HAP-1 (cell line): ENCODE data around the gene COG7.
"Not testable (repeated sequence)": the region's sequence is repeated elsewhere in the genome, so short reads cannot be mapped to it uniquely, and the experiment has no call there.

ENCODE experiments used
- DNase-seq, 2 experiments: peaks; one replicate each; pipeline ENCODE4 v3.0.0-alpha.2; 2016 to 2020; ENCODE audit warnings: low spot score in 2 of 2
- H3K27me3 ChIP-seq: fragments of 250-450 bp; sonication (Bioruptor Pico); 2 replicates; pipeline ENCODE4 v1.5.1; 2020; ENCODE audit warnings: low read depth, mild to moderate bottlenecking, moderate library complexity
- H3K36me3 ChIP-seq: fragments of 250-450 bp; sonication (Bioruptor Pico); replicated peaks from 2 replicates; pipeline ENCODE4 v1.5.1; 2020; ENCODE audit warnings: mild to moderate bottlenecking
- H3K4me1 ChIP-seq: fragments of 250-450 bp; sonication (Bioruptor Pico); 2 replicates; pipeline ENCODE4 v1.5.1; 2020; ENCODE audit warnings: mild to moderate bottlenecking
- H3K4me3 ChIP-seq: fragments of 250-450 bp; sonication (Bioruptor Pico); 2 replicates; pipeline ENCODE4 v1.5.1; 2020; ENCODE audit warnings: mild to moderate bottlenecking, moderate library complexity
- H3K9me3 ChIP-seq: fragments of 250-450 bp; sonication (Bioruptor Pico); 2 replicates; pipeline ENCODE4 v1.5.1; 2020; ENCODE audit warnings: mild to moderate bottlenecking, moderate library complexity
- in situ Hi-C: fragments of 300-500 bp; cut with MboI; formaldehyde crosslinking; loops from 3 replicates; pipeline ENCODE4 v1.14.3; 2020; ENCODE audit warnings: low sequenced_read_pairs, inconsistent platforms, mixed read lengths

COG7 gene

DNA sequence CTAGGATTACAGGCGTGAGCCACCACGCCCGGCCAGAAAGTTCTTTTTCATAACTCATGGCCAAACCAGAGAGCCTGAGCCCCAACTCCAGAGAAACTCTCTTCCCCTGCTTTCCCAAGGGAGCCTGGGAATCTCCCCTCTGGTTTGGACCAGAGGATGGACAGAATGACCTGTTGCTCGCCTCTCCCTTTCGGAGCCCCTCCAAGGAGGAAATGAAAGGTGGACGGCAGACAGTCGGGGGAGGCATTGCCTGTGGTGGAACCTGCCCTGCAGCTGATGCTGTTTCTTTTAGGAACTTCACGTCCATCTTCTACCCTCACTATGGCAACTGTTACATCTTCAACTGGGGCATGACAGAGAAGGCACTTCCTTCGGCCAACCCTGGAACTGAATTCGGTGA, 85.4 kb downstream of the COG7 start:
- no peak for DNase-seq
- H3K4me3 ChIP-seq, result no peak overlapping the region
- no peaks in the 10 kb centered on the region for H3K27me3 ChIP-seq
- no peaks in the 10 kb centered on the region for H3K36me3 ChIP-seq
- no peaks in the 10 kb centered on the region for H3K9me3 ChIP-seq
- no peaks in the 10 kb centered on the region for H3K4me1 ChIP-seq
- in situ Hi-C loops, result no loop called here

GRCh38 chr16:23366341-23366740, 86.6 kb downstream of the COG7 start:
- H3K4me1 ChIP-seq, H3K9me3 ChIP-seq, in situ Hi-C loops, DNase-seq, H3K36me3 ChIP-seq, H3K4me3 ChIP-seq, H3K27me3 ChIP-seq: not testable (repeated sequence)

- in situ Hi-C loops, result no loop called here
These were observed 87.3 kb downstream of the COG7 start for GRCh38 chr16:23365602-23366240.

DNA sequence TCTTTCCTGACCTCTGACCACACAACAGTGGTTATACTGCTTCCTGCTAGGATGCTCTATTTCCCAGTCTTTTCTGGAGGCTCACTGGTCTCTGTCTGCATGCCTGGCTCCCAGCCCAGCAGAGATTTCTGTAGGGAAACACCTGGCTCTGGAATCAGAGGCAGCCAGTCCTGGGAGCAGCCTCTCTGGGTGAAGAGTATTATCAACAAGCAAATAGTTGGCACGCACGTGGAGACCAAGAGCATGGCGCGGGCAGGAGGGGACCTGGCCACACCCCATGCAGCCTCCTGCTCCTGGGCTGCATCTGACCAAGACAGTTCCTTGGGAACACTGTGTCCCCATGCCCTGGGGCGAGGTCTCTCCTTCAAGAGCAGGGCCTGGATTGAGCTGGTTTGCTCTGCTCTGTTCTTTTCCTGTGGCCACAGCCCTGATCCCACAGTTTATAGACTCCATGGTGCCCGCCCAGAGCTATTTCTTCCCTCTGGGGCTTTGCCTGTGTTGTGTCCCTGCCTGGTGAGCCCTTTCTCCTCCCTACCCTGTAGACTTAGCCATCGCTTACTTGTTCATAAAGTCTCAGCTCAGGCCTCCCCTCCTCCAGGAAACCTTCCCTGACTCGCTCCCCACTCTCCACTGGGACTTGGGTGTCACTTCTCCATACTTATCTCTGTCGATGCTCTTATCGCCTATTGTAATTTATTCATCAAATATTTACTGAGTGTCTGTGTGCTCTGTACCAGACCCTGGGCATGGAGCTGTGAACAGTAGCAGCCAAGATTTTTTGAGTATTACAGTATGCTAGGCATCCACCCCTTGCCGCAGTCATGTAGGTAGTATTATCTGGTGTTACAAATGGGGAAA, 90.3 kb downstream of the COG7 start:
- in situ Hi-C loops, result no loop called here
- Histone ChIP-seq H3K36me3 (no peaks in the 10 kb centered on the region), H3K4me3 (no peak overlapping the region), H3K4me1 (no peaks in the 10 kb centered on the region), H3K9me3 (no peaks in the 10 kb centered on the region), H3K27me3 (no peaks in the 10 kb centered on the region)
- no peak for DNase-seq

More at GRCh38 chr16:23365602-23366240, 87.3 kb downstream of the COG7 start:
- Histone ChIP-seq H3K27me3 (no peaks in the 10 kb centered on the region), H3K36me3 (no peaks in the 10 kb centered on the region), H3K9me3 (no peaks in the 10 kb centered on the region), H3K4me1 (no peaks in the 10 kb centered on the region), H3K4me3 (no peak overlapping the region)
- no peak for DNase-seq

GRCh38 chr16:23359092-23359760, 93.8 kb downstream of the COG7 start:
- no peaks in the 10 kb centered on the region for H3K36me3 ChIP-seq
- H3K9me3 ChIP-seq, result no peaks in the 10 kb centered on the region
- H3K4me1 ChIP-seq, result no peaks in the 10 kb centered on the region
- no peak overlapping the region for H3K4me3 ChIP-seq
- H3K27me3 ChIP-seq, result no peaks in the 10 kb centered on the region
- in situ Hi-C loops, result no loop called here
- DNase-seq, result no peak

- in situ Hi-C loops, result no loop called here
These were observed 95.2 kb downstream of the COG7 start for GRCh38 chr16:23357761-23358290.

GRCh38 chr16:23356941-23357340, 96.0 kb downstream of the COG7 start:
- H3K36me3 ChIP-seq, result no peaks in the 10 kb centered on the region
- H3K27me3 ChIP-seq, result no peaks in the 10 kb centered on the region
- no peaks in the 10 kb centered on the region for H3K4me1 ChIP-seq
- in situ Hi-C loops, result no loop called here
- H3K4me3 ChIP-seq, result no peak overlapping the region
- H3K9me3 ChIP-seq, result no peaks in the 10 kb centered on the region
- DNase-seq, result no peak

More at GRCh38 chr16:23357761-23358290, 95.2 kb downstream of the COG7 start:
- DNase-seq, result no peak
- Histone ChIP-seq H3K9me3 (no peaks in the 10 kb centered on the region), H3K4me3 (no peak overlapping the region), H3K36me3 (no peaks in the 10 kb centered on the region), H3K27me3 (no peaks in the 10 kb centered on the region), H3K4me1 (no peaks in the 10 kb centered on the region)

DNA sequence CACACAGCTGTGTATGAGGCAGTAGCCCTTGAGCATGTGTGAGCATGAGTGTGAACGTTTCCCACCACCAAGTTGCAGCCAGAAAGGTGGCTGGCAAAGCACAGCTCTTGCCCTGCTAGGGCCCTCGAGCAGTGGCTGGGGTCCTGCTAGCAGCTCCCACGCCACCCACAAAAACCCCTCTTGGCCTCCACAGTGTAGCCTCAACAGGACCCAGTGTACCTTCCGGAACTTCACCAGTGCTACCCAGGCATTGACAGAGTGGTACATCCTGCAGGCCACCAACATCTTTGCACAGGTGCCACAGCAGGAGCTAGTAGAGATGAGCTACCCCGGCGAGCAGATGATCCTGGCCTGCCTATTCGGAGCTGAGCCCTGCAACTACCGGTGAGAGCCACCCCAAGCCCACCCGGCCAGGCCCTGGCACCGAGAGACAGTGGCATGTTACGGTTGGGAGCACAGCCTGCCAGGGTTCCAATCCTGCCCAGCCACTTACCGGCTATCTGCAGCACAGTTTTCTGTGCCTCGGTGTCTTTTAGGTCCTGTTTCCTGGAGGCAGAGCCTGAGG, 97.8 kb downstream of the COG7 start:
- no peaks in the 10 kb centered on the region for H3K4me1 ChIP-seq
- in situ Hi-C loops, result no loop called here
- no peak for DNase-seq
- H3K9me3 ChIP-seq, result no peaks in the 10 kb centered on the region
- no peaks in the 10 kb centered on the region for H3K36me3 ChIP-seq
- H3K4me3 ChIP-seq, result no peak overlapping the region
- no peaks in the 10 kb centered on the region for H3K27me3 ChIP-seq

DNA sequence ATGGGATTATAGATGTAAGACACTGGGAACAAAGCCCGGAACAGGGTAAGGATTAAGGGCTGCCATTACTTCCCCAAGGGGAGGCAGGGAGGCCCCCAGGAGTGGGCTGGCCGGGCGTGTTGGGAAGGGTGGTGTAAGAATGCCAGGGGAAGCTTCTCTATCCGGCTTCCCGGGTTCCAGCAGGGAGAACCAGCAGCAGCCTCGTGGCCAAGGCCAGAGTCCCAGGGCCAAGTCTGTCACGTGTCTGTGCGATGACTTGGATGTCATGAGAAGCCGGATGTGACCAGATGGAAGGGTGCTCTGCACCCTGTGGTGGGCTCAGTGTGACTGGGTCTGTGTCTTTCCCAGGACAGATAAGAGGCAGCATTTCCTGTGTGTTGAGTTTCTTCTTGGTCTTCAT, 98.7 kb downstream of the COG7 start:
- no peak for DNase-seq
- H3K4me3 ChIP-seq, result no peak overlapping the region
- no peaks in the 10 kb centered on the region for H3K27me3 ChIP-seq
- H3K9me3 ChIP-seq, result no peaks in the 10 kb centered on the region
- H3K36me3 ChIP-seq, result no peaks in the 10 kb centered on the region
- in situ Hi-C loops, result no loop called here
- no peaks in the 10 kb centered on the region for H3K4me1 ChIP-seq

DNA sequence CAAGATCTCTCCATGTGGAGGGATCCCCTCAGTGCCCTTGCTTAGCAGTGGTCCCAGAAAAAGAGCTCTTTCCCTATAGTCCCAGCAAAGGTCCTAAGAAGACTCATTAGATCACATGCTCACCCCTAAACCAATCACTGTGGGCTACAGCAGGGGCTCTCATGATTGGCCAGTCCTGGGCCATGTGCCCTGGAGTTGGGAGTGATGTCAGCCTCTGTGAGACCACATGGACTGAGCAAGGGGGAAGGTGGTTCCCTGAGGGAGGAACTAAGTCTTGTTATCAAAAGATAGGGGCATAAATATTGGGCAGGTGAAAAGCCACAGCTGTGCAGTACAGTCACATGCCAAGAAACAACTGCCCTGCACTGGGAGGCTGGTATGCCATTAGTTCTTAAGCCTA, 99.5 kb downstream of the COG7 start:
- in situ Hi-C loops, result no loop called here
- Histone ChIP-seq H3K4me3 (no peak overlapping the region), H3K27me3 (no peaks in the 10 kb centered on the region), H3K36me3 (no peaks in the 10 kb centered on the region), H3K4me1 (no peaks in the 10 kb centered on the region), H3K9me3 (no peaks in the 10 kb centered on the region)
- DNase-seq, result no peak

DNA sequence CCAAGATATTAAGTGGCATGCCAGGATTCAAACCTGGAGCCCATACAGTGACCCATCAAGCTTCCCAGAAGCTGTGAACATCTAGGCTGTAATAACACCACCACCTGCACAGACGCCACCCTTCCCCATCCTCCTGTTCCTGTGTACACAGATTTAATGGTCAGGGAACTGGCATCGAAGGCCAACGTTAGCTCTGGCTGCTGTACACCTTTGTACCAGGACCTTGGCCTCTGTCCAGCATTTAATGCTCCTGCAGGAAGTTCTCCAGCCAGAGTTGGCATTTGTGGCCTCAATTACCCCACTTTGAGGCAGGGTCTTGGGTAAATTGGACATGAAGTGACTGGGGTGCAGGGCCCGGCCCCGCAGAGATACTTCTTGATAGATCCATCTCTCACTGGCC, 101.6 kb downstream of the COG7 start:
- no peak for DNase-seq
- no peaks in the 10 kb centered on the region for H3K4me1 ChIP-seq
- no peaks in the 10 kb centered on the region for H3K36me3 ChIP-seq
- no peaks in the 10 kb centered on the region for H3K9me3 ChIP-seq
- no peaks in the 10 kb centered on the region for H3K27me3 ChIP-seq
- no peak overlapping the region for H3K4me3 ChIP-seq
- in situ Hi-C loops, result no loop called here

DNA sequence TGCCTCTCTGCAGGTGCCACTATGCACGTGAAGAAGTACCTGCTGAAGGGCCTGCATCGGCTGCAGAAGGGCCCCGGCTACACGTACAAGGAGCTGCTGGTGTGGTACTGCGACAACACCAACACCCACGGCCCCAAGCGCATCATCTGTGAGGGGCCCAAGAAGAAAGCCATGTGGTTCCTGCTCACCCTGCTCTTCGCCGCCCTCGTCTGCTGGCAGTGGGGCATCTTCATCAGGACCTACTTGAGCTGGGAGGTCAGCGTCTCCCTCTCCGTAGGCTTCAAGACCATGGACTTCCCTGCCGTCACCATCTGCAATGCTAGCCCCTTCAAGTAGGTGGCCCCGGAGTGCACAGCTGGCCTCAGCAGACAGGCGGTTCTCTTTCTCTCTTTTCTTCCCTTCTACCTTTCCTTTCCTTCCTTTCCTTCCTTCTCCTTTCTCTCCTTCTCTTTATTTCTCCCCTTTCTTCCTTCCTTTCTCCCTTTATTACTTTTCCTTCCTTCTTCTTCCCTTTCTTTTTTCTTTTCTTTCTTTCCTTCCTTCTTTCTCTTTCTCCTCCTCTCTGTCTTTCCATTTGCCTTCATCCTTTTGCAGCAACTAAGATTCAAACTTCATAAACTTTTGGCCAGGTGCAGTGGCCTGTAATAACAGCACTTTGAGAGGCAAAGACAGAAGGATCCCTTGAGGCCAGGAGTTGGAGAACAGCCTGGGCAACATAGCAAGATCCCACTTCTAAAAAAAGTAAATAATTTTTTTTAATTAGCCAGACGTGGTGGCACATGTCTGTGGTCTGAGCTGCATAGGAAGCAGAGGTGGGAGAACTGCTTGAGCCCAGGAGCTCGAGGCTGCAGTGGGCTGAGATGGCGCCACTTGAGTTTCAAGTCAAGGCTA, 104.2 kb downstream of the COG7 start:
- Histone ChIP-seq H3K27me3 (no peaks in the 10 kb centered on the region), H3K9me3 (no peaks in the 10 kb centered on the region), H3K4me3 (no peak overlapping the region), H3K4me1 (no peaks in the 10 kb centered on the region), H3K36me3 (no peaks in the 10 kb centered on the region)
- peak in 1 of 2 experiments; percentile 20 for DNase-seq
- in situ Hi-C loops, result no loop called here

DNA sequence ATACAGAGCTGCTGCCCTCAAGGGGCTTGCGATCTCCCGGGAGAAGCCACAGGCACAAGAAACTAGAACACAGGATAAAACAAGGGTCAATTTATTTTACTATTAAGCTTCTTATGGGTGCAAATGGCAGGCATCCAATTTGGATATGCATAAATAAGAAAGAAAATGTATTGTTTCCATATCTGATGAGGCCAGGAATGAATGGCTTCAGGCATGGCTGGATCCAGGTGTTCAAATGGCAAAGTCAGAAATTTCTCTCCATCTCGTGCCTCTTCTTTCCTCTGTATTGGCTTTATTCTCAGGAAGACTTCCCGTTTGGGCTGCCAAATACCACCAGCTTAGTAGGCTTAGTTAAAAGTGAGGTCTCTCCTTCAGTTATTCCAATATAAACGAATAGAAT, 107.8 kb downstream of the COG7 start:
- Histone ChIP-seq H3K4me1 (no peaks in the 10 kb centered on the region), H3K9me3 (no peaks in the 10 kb centered on the region), H3K4me3 (no peak overlapping the region), H3K36me3 (no peaks in the 10 kb centered on the region), H3K27me3 (no peaks in the 10 kb centered on the region)
- in situ Hi-C loops, result no loop called here
- no peak for DNase-seq
